ENCODE data around the gene KCNH8.

KCNH8 gene

GRCh38 chr3:19183584-19183983 is 35.3 kb downstream of the KCNH8 start:
- Histone ChIP-seq H3K4me1 (ENCODE audit: control insufficient read depth, insufficient read depth, low read length) (no peaks in the 10 kb centered on the region), H3K27me3 (ENCODE audit: control insufficient read depth, insufficient read depth, low read length) (no peaks in the 10 kb centered on the region), H3K9me3 (ENCODE audit: control insufficient read depth, insufficient read depth, low read depth, low read length) (no peaks in the 10 kb centered on the region), H3K36me3 (ENCODE audit: control insufficient read depth, insufficient read depth, low read length) (no peaks in the 10 kb centered on the region), H3K9ac (ENCODE audit: low read length) (no peak overlapping the region), H3K4me3 (ENCODE audit: low read depth, low read length) (no peak overlapping the region), H3K27ac (ENCODE audit: low read depth, low read length) (no peak overlapping the region)

- H3K9me3 ChIP-seq (ENCODE audit: control insufficient read depth, insufficient read depth, low read depth, low read length), result no peaks in the 10 kb centered on the region
- H3K4me1 ChIP-seq (ENCODE audit: control insufficient read depth, insufficient read depth, low read length), result no peaks in the 10 kb centered on the region
- H3K9ac ChIP-seq (ENCODE audit: low read length), result no peak overlapping the region
- H3K36me3 ChIP-seq (ENCODE audit: control insufficient read depth, insufficient read depth, low read length), result no peaks in the 10 kb centered on the region
- no peak overlapping the region for H3K27ac ChIP-seq (ENCODE audit: low read depth, low read length)
- H3K27me3 ChIP-seq (ENCODE audit: control insufficient read depth, insufficient read depth, low read length), result no peaks in the 10 kb centered on the region
- no peak overlapping the region for H3K4me3 ChIP-seq (ENCODE audit: low read depth, low read length)
These were observed 41.8 kb downstream of the KCNH8 start for GRCh38 chr3:19190126-19190525.

GRCh38 chr3:19190602-19191001 is 42.3 kb downstream of the KCNH8 start:
- Histone ChIP-seq H3K4me1 (ENCODE audit: control insufficient read depth, insufficient read depth, low read length) (no peaks in the 10 kb centered on the region), H3K27me3 (ENCODE audit: control insufficient read depth, insufficient read depth, low read length) (no peaks in the 10 kb centered on the region), H3K9me3 (ENCODE audit: control insufficient read depth, insufficient read depth, low read depth, low read length) (no peaks in the 10 kb centered on the region), H3K4me3 (ENCODE audit: low read depth, low read length) (no peak overlapping the region), H3K27ac (ENCODE audit: low read depth, low read length) (no peak overlapping the region), H3K9ac (ENCODE audit: low read length) (no peak overlapping the region), H3K36me3 (ENCODE audit: control insufficient read depth, insufficient read depth, low read length) (no peaks in the 10 kb centered on the region)

- Histone ChIP-seq H3K36me3 (ENCODE audit: control insufficient read depth, insufficient read depth, low read length) (no peaks in the 10 kb centered on the region), H3K4me3 (ENCODE audit: low read depth, low read length) (no peak overlapping the region), H3K27me3 (ENCODE audit: control insufficient read depth, insufficient read depth, low read length) (no peaks in the 10 kb centered on the region), H3K9me3 (ENCODE audit: control insufficient read depth, insufficient read depth, low read depth, low read length) (no peaks in the 10 kb centered on the region), H3K4me1 (ENCODE audit: control insufficient read depth, insufficient read depth, low read length) (no peaks in the 10 kb centered on the region), H3K9ac (ENCODE audit: low read length) (no peak overlapping the region), H3K27ac (ENCODE audit: low read depth, low read length) (no peak overlapping the region)
These were observed 50.8 kb downstream of the KCNH8 start for GRCh38 chr3:19199131-19199530.

- no peak overlapping the region for H3K27ac ChIP-seq (ENCODE audit: low read depth, low read length)
- no peaks in the 10 kb centered on the region for H3K9me3 ChIP-seq (ENCODE audit: control insufficient read depth, insufficient read depth, low read depth, low read length)
- no peak overlapping the region for H3K9ac ChIP-seq (ENCODE audit: low read length)
- no peak overlapping the region for H3K4me3 ChIP-seq (ENCODE audit: low read depth, low read length)
- H3K27me3 ChIP-seq (ENCODE audit: control insufficient read depth, insufficient read depth, low read length), result no peaks in the 10 kb centered on the region
- H3K36me3 ChIP-seq (ENCODE audit: control insufficient read depth, insufficient read depth, low read length), result no peaks in the 10 kb centered on the region
- no peaks in the 10 kb centered on the region for H3K4me1 ChIP-seq (ENCODE audit: control insufficient read depth, insufficient read depth, low read length)
These were observed 54.0 kb downstream of the KCNH8 start for GRCh38 chr3:19202303-19202702.

- no peak overlapping the region for H3K4me3 ChIP-seq (ENCODE audit: low read depth, low read length)
- no peak overlapping the region for H3K9ac ChIP-seq (ENCODE audit: low read length)
- H3K9me3 ChIP-seq (ENCODE audit: control insufficient read depth, insufficient read depth, low read depth, low read length), result no peaks in the 10 kb centered on the region
- H3K27ac ChIP-seq (ENCODE audit: low read depth, low read length), result no peak overlapping the region
- H3K36me3 ChIP-seq (ENCODE audit: control insufficient read depth, insufficient read depth, low read length), result no peaks in the 10 kb centered on the region
- no peaks in the 10 kb centered on the region for H3K4me1 ChIP-seq (ENCODE audit: control insufficient read depth, insufficient read depth, low read length)
- H3K27me3 ChIP-seq (ENCODE audit: control insufficient read depth, insufficient read depth, low read length), result no peaks in the 10 kb centered on the region
These were observed 54.4 kb downstream of the KCNH8 start for GRCh38 chr3:19202754-19203153.

- no peaks in the 10 kb centered on the region for H3K9me3 ChIP-seq (ENCODE audit: control insufficient read depth, insufficient read depth, low read depth, low read length)
- no peak overlapping the region for H3K9ac ChIP-seq (ENCODE audit: low read length)
- H3K27me3 ChIP-seq (ENCODE audit: control insufficient read depth, insufficient read depth, low read length), result no peaks in the 10 kb centered on the region
- no peaks in the 10 kb centered on the region for H3K36me3 ChIP-seq (ENCODE audit: control insufficient read depth, insufficient read depth, low read length)
- H3K27ac ChIP-seq (ENCODE audit: low read depth, low read length), result no peak overlapping the region
- no peaks in the 10 kb centered on the region for H3K4me1 ChIP-seq (ENCODE audit: control insufficient read depth, insufficient read depth, low read length)
- H3K4me3 ChIP-seq (ENCODE audit: low read depth, low read length), result no peak overlapping the region
These were observed 58.2 kb downstream of the KCNH8 start for GRCh38 chr3:19206540-19206939.

GRCh38 chr3:19213603-19214220 is 65.4 kb downstream of the KCNH8 start:
- H3K4me3 ChIP-seq (ENCODE audit: low read depth, low read length), result no peak overlapping the region
- H3K27ac ChIP-seq (ENCODE audit: low read depth, low read length), result no peak overlapping the region
- H3K4me1 ChIP-seq (ENCODE audit: control insufficient read depth, insufficient read depth, low read length), result peaks cover 3% of the 10 kb centered on the region; the same call in 1 of the 2 replicates
- no peaks in the 10 kb centered on the region for H3K9me3 ChIP-seq (ENCODE audit: control insufficient read depth, insufficient read depth, low read depth, low read length)
- no peaks in the 10 kb centered on the region for H3K36me3 ChIP-seq (ENCODE audit: control insufficient read depth, insufficient read depth, low read length)
- H3K27me3 ChIP-seq (ENCODE audit: control insufficient read depth, insufficient read depth, low read length), result no peaks in the 10 kb centered on the region
- H3K9ac ChIP-seq (ENCODE audit: low read length), result no peak overlapping the region

- no peak overlapping the region for H3K9ac ChIP-seq (ENCODE audit: low read length)
- H3K9me3 ChIP-seq (ENCODE audit: control insufficient read depth, insufficient read depth, low read depth, low read length), result no peaks in the 10 kb centered on the region
- peaks cover 5% of the 10 kb centered on the region for H3K4me1 ChIP-seq (ENCODE audit: control insufficient read depth, insufficient read depth, low read length)
- no peak overlapping the region for H3K27ac ChIP-seq (ENCODE audit: low read depth, low read length)
- H3K27me3 ChIP-seq (ENCODE audit: control insufficient read depth, insufficient read depth, low read length), result no peaks in the 10 kb centered on the region
- H3K4me3 ChIP-seq (ENCODE audit: low read depth, low read length), result no peak overlapping the region
- H3K36me3 ChIP-seq (ENCODE audit: control insufficient read depth, insufficient read depth, low read length), result no peaks in the 10 kb centered on the region
These were observed 67.1 kb downstream of the KCNH8 start for GRCh38 chr3:19215427-19215826.

- Histone ChIP-seq H3K4me3 (ENCODE audit: low read depth, low read length) (no peak overlapping the region), H3K9me3 (ENCODE audit: control insufficient read depth, insufficient read depth, low read depth, low read length) (no peaks in the 10 kb centered on the region), H3K27ac (ENCODE audit: low read depth, low read length) (no peak overlapping the region), H3K9ac (ENCODE audit: low read length) (no peak overlapping the region), H3K4me1 (ENCODE audit: control insufficient read depth, insufficient read depth, low read length) (peaks cover 16% of the 10 kb centered on the region), H3K36me3 (ENCODE audit: control insufficient read depth, insufficient read depth, low read length) (no peaks in the 10 kb centered on the region), H3K27me3 (ENCODE audit: control insufficient read depth, insufficient read depth, low read length) (no peaks in the 10 kb centered on the region)
These were observed 68.5 kb downstream of the KCNH8 start for GRCh38 chr3:19216669-19217337.

- no peak overlapping the region for H3K9ac ChIP-seq (ENCODE audit: low read length)
- H3K27me3 ChIP-seq (ENCODE audit: control insufficient read depth, insufficient read depth, low read length), result no peaks in the 10 kb centered on the region
- H3K36me3 ChIP-seq (ENCODE audit: control insufficient read depth, insufficient read depth, low read length), result no peaks in the 10 kb centered on the region
- peaks cover 13% of the 10 kb centered on the region for H3K4me1 ChIP-seq (ENCODE audit: control insufficient read depth, insufficient read depth, low read length)
- H3K27ac ChIP-seq (ENCODE audit: low read depth, low read length), result no peak overlapping the region
- no peaks in the 10 kb centered on the region for H3K9me3 ChIP-seq (ENCODE audit: control insufficient read depth, insufficient read depth, low read depth, low read length)
- no peak overlapping the region for H3K4me3 ChIP-seq (ENCODE audit: low read depth, low read length)
These were observed 72.0 kb downstream of the KCNH8 start for GRCh38 chr3:19220311-19220710.

Data from HUES6 (cell line).